NCI-H2029 treated with DMSO at 0.1 percent for 48 hours (cell line): ENCODE results near the gene ALK.
"Not testable (repeated sequence)": the region's sequence is repeated elsewhere in the genome, so short reads cannot be mapped to it uniquely, and the experiment has no call there.

ENCODE experiments used
- DNase-seq: peaks from one replicate; lab custom pipeline; 2025; lab: John Stamatoyannopoulos, UW

ALK gene

GRCh38 chr2:29755233-29755632 is 166.2 kb downstream of the ALK start:
- no peak for DNase-seq

- no peak for DNase-seq
Observed at GRCh38 chr2:29753671-29754444, 167.5 kb downstream of the ALK start.

- DNase-seq, result no peak
Observed at GRCh38 chr2:29751390-29751789, 170.0 kb downstream of the ALK start.

- not testable (repeated sequence) for DNase-seq
Observed at GRCh38 chr2:29750463-29750862, 170.9 kb downstream of the ALK start.

GRCh38 chr2:29749843-29750242 is 171.5 kb downstream of the ALK start:
- DNase-seq, result peak; percentile 51

GRCh38 chr2:29749041-29749440 is 172.3 kb downstream of the ALK start:
- DNase-seq, result no peak

GRCh38 chr2:29747786-29748470 is 173.5 kb downstream of the ALK start:
- peak; percentile 56 for DNase-seq

- no peak for DNase-seq
Observed at GRCh38 chr2:29744976-29745375, 176.4 kb downstream of the ALK start.

- no peak for DNase-seq
Observed at GRCh38 chr2:29743516-29743915, 177.9 kb downstream of the ALK start.

GRCh38 chr2:29742656-29743055 is 178.7 kb downstream of the ALK start:
- peak; percentile 9 for DNase-seq

- no peak for DNase-seq
Observed at GRCh38 chr2:29741132-29741531, 180.3 kb downstream of the ALK start.

GRCh38 chr2:29733965-29734364 is 187.4 kb downstream of the ALK start:
- no peak for DNase-seq

- DNase-seq, result no peak
Observed at GRCh38 chr2:29733213-29733612, 188.2 kb downstream of the ALK start.

- no peak for DNase-seq
Observed at GRCh38 chr2:29731948-29732347, 189.4 kb downstream of the ALK start.

GRCh38 chr2:29729932-29730331 is 191.5 kb downstream of the ALK start:
- DNase-seq, result no peak

- no peak for DNase-seq
Observed at GRCh38 chr2:29729401-29729800, 192.0 kb downstream of the ALK start.

GRCh38 chr2:29726976-29727375 is 194.4 kb downstream of the ALK start:
- no peak for DNase-seq

GRCh38 chr2:29725610-29726009 is 195.8 kb downstream of the ALK start:
- DNase-seq, result no peak

- no peak for DNase-seq
Observed at GRCh38 chr2:29724282-29724681, 197.1 kb downstream of the ALK start.

GRCh38 chr2:29723255-29724001 is 198.0 kb downstream of the ALK start:
- no peak for DNase-seq

- no peak for DNase-seq
Observed at GRCh38 chr2:29719639-29720038, 201.7 kb downstream of the ALK start.

- no peak for DNase-seq
Observed at GRCh38 chr2:29718076-29718686, 203.2 kb downstream of the ALK start.
